SK-N-SH (cell line): ENCODE data around the gene MAPKAP1. TPM values are rescaled to one million over a fixed set of nuclear protein-coding genes. Genes with fewer than 3 reads are reported as not detected.

ENCODE experiments used
- CTCF ChIA-PET: fragments of 300-600, 350-600 bp; formaldehyde crosslinking; extraction: SDS; loops from one replicate; lab custom pipeline; 2021; lab: Yijun Ruan, JAX
- POLR2A ChIA-PET: fragments of 350-600 bp; sonication (Branson Sonifier 250); formaldehyde crosslinking; extraction: SDS; loops from one replicate; lab custom pipeline; 2020; ENCODE audit warnings: antibody characterized with exemption, inconsistent platforms; lab: Yijun Ruan, JAX
- DNase-seq: peaks from one replicate; pipeline ENCODE4 v3.0.0; 2012
- H2AFZ ChIP-seq: fragments of 200-600 bp; sonication (generic); 2 replicates; pipeline ENCODE4 v1.8.1; 2016; ENCODE audit warnings: antibody characterized with exemption, mild to moderate bottlenecking, low read depth
- H3F3A ChIP-seq: fragments of 200-600 bp; sonication (generic); replicated peaks from 2 replicates; pipeline ENCODE3; 2016; ENCODE audit warnings: antibody characterized with exemption, mild to moderate bottlenecking; ENCODE audit not compliant: insufficient read depth
- H3K27ac ChIP-seq, 2 experiments: fragments of 200-500 bp in 1 of 2; fragments of 200-600 bp in 1 of 2; sonication (Bioruptor generic) in 1 of 2; sonication (generic), shearing (Covaris generic) in 1 of 2; 2 replicates each; pipeline versions ENCODE4 v1.5.1 to v1.6.1; 2014 to 2016; ENCODE audit warnings: low read depth in 2 of 2, inconsistent platforms in 1 of 2, low read length in 1 of 2, mild to moderate bottlenecking in 1 of 2, mixed read lengths in 1 of 2
- H3K27me3 ChIP-seq: fragments of 200-600 bp; sonication (generic), shearing (Covaris generic); 2 replicates; pipeline ENCODE4 v1.6.1; 2016; ENCODE audit warnings: mixed run types; ENCODE audit not compliant: insufficient read depth
- H3K36me3 ChIP-seq, 2 experiments: fragments of 200-500 bp in 1 of 2; fragments of 200-600 bp in 1 of 2; sonication (Bioruptor generic) in 1 of 2; sonication (generic) in 1 of 2; replicated peaks in 1 of 2; 2 replicates each; pipeline versions ENCODE3 to v1.5.1; 2014 to 2016; ENCODE audit warnings: low read length in 1 of 2, mild to moderate bottlenecking in 1 of 2; ENCODE audit not compliant: insufficient read depth in 2 of 2, control insufficient read depth in 1 of 2
- H3K4me1 ChIP-seq, 2 experiments: fragments of 200-500 bp in 1 of 2; fragments of 200-600 bp in 1 of 2; sonication (Bioruptor generic) in 1 of 2; sonication (generic), shearing (Covaris generic) in 1 of 2; 2 replicates each; pipeline versions ENCODE4 v1.5.1 to v1.6.1; 2014 to 2016; ENCODE audit warnings: low read depth in 1 of 2, low read length in 1 of 2, mixed run types in 1 of 2; ENCODE audit not compliant: insufficient read depth in 2 of 2, control insufficient read depth in 1 of 2
- H3K4me2 ChIP-seq: fragments of 200-600 bp; sonication (generic), shearing (Covaris generic); 2 replicates; pipeline ENCODE4 v1.6.1; 2017; ENCODE audit warnings: mixed run types
- H3K4me3 ChIP-seq, 2 experiments: fragments of 200-500 bp in 1 of 2; fragments of 200-600 bp in 1 of 2; sonication (Bioruptor generic) in 1 of 2; sonication (generic), shearing (Covaris generic) in 1 of 2; 2 replicates each; pipeline versions ENCODE4 v1.5.1 to v1.8.1; 2014 to 2016; ENCODE audit warnings: low read depth in 2 of 2, inconsistent platforms in 1 of 2, low read length in 1 of 2, mild to moderate bottlenecking in 1 of 2, mixed read lengths in 1 of 2, moderate library complexity in 1 of 2
- H3K79me2 ChIP-seq: fragments of 200-600 bp; sonication (generic); 2 replicates; pipeline ENCODE4 v1.8.1; 2017; ENCODE audit warnings: mild to moderate bottlenecking; ENCODE audit not compliant: insufficient read depth
- H3K9ac ChIP-seq: fragments of 200-600 bp; sonication (generic); 2 replicates; pipeline ENCODE4 v1.6.1; 2017; ENCODE audit warnings: mixed run types
- H3K9me2 ChIP-seq: fragments of 200-600 bp; sonication (generic); 2 replicates; pipeline ENCODE4 v1.6.1; 2017; ENCODE audit warnings: mixed run types
- H3K9me3 ChIP-seq: fragments of 200-600 bp; sonication (generic); 2 replicates; pipeline ENCODE4 v1.6.1; 2017; ENCODE audit warnings: mixed run types, mild to moderate bottlenecking, moderate library complexity
- H4K20me1 ChIP-seq: fragments of 200-600 bp; sonication (generic); 2 replicates; pipeline ENCODE4 v1.6.1; 2017; ENCODE audit warnings: mild to moderate bottlenecking, mixed run types; ENCODE audit not compliant: insufficient read depth
- CHD2 ChIP-seq: fragments of 150-350 bp; IDR thresholded peaks from 2 replicates; pipeline ENCODE4 v1.6.1; 2018; ENCODE audit warnings: low read length; ENCODE audit not compliant: partially characterized antibody
- EP300 ChIP-seq, 2 experiments: IDR thresholded peaks; 2 replicates each; pipeline versions ENCODE4 v1.4.0 to v1.6.1; 2012; ENCODE audit warnings: borderline replicate concordance in 1 of 2, low read depth in 1 of 2, low read length in 1 of 2
- FOSL2 ChIP-seq: IDR thresholded peaks from 2 replicates; pipeline ENCODE4 v1.4.0; 2012; ENCODE audit warnings: low read depth, mild to moderate bottlenecking, moderate library complexity, borderline replicate concordance
- FOXM1 ChIP-seq: IDR thresholded peaks from 2 replicates; pipeline ENCODE4 v1.4.0; 2012; ENCODE audit warnings: low read depth, mild to moderate bottlenecking
- IRF3 ChIP-seq: fragments of 150-350 bp; IDR thresholded peaks from 2 replicates; pipeline ENCODE4 v1.6.1; 2016; ENCODE audit warnings: mild to moderate bottlenecking, low read depth, low read length
- MEF2A ChIP-seq: IDR thresholded peaks from 2 replicates; pipeline ENCODE4 v1.4.0; 2012; ENCODE audit warnings: low read depth, borderline replicate concordance
- MXI1 ChIP-seq: IDR thresholded peaks from 2 replicates; pipeline ENCODE4 v1.6.1; 2012; ENCODE audit warnings: mild to moderate bottlenecking, low read depth, low read length, improper control_type of control experiment
- PBX3 ChIP-seq: IDR thresholded peaks from 2 replicates; pipeline ENCODE4; 2012
- POLR2AphosphoS5 ChIP-seq: IDR thresholded peaks from 2 replicates; pipeline ENCODE4 v1.6.1; 2012; ENCODE audit warnings: low read depth, low read length
- RAD21 ChIP-seq: IDR thresholded peaks from 2 replicates; pipeline ENCODE4 v1.6.1; 2012; ENCODE audit warnings: mild to moderate bottlenecking, low read length
- RCOR1 ChIP-seq: fragments of 150-350 bp; IDR thresholded peaks from 2 replicates; pipeline ENCODE4 v1.6.1; 2017; ENCODE audit warnings: antibody characterized with exemption, low read length
- REST ChIP-seq: IDR thresholded peaks from 2 replicates; pipeline ENCODE4 v1.6.1; 2012; ENCODE audit warnings: mild to moderate bottlenecking, low read depth, low read length, moderate library complexity
- SMC3 ChIP-seq: IDR thresholded peaks from 2 replicates; pipeline ENCODE4 v1.6.1; 2012; ENCODE audit warnings: low read depth, low read length, improper control_type of control experiment
- TAF1 ChIP-seq: IDR thresholded peaks from 2 replicates; pipeline ENCODE4 v1.6.1; 2012; ENCODE audit warnings: low read depth, mild to moderate bottlenecking, low read length, moderate library complexity, borderline replicate concordance
- TEAD4 ChIP-seq: IDR thresholded peaks from 2 replicates; pipeline ENCODE4 v1.4.0; 2012; ENCODE audit warnings: mild to moderate bottlenecking, borderline replicate concordance; ENCODE audit not compliant: insufficient read depth
- USF1 ChIP-seq: IDR thresholded peaks from 2 replicates; pipeline ENCODE4 v1.4.0; 2012; ENCODE audit warnings: low read depth, borderline replicate concordance
- ZBTB33 ChIP-seq: IDR thresholded peaks from 2 replicates; pipeline ENCODE4 v1.4.0; 2012; ENCODE audit warnings: low read depth, borderline replicate concordance
- polyA plus RNA-seq, 3 experiments: library from polyadenylated mRNA; depleted of rRNA; stranded (reverse); fragments of >200 nt; gene quantifications; 2 replicates each; pipeline ENCODE4 v1.2.3, GENCODE V29; 2012

The MAPKAP1 gene
- polyA plus RNA-seq, 1 of the 3 experiments (the other 2 are of a cell fraction) = 117 TPM

- TF ChIP-seq IRF3 (no peak), SMC3 (no peak), TEAD4 (no peak), FOSL2 (no peak), EP300 (IDR thresholded peaks at IDR 0.05; ENCODE audit: borderline replicate concordance in 1 of 2, low read depth in 1 of 2, low read length in 1 of 2) (no peak)
These were observed 209.1 kb downstream of the MAPKAP1 start (continued) for GRCh38 chr9:125497906-125498305.

GRCh38 chr9:125497478-125497877 is 209.5 kb downstream of the MAPKAP1 start:
- no peak overlapping the region for H3K27ac ChIP-seq
- peaks cover 8% of the 10 kb centered on the region; the same call in 1 of the 2 replicates for H3K9me3 ChIP-seq
- H3F3A ChIP-seq = no peaks in the 10 kb centered on the region
- no peaks in the 10 kb centered on the region for H3K9me2 ChIP-seq
- H3K9ac ChIP-seq = no peak overlapping the region
- H3K4me2 ChIP-seq = no peak overlapping the region
- no peaks in the 10 kb centered on the region for H3K79me2 ChIP-seq
- no peak for TF ChIP-seq SMC3
- TF ChIP-seq PBX3 = no peak
- TF ChIP-seq TEAD4 = no peak
- TF ChIP-seq RAD21 = no peak
- TF ChIP-seq FOXM1 = no peak
- no peak for TF ChIP-seq MXI1
- TF ChIP-seq ZBTB33 = no peak
- no peak for TF ChIP-seq IRF3
- no peak for TF ChIP-seq CHD2
- TF ChIP-seq TAF1 = no peak
- no peak for TF ChIP-seq POLR2AphosphoS5
- TF ChIP-seq RCOR1 = no peak
- no peak for TF ChIP-seq MEF2A
- TF ChIP-seq REST = no peak
- no peak for TF ChIP-seq USF1
- TF ChIP-seq, all 33 proteins: peak for 0
- Histone ChIP-seq H3K27me3 (no peaks in the 10 kb centered on the region), H3K36me3 (peaks cover 0 to 26% of the 10 kb centered on the region in 2 experiments), H2AFZ (no peak overlapping the region), H3K4me3 (no peak overlapping the region), H4K20me1 (no peaks in the 10 kb centered on the region), H3K4me1 (peaks cover 0 to 18% of the 10 kb centered on the region in 2 experiments; a peak in 2 of 4 replicates)
- POLR2A ChIA-PET = no interaction called here
- no peak for DNase-seq
- CTCF ChIA-PET = interaction anchor here (0.9 to 2.1 kb wide), 2 partner anchors 9 to 644 kb away, joined by 3 to 6 read pairs; partner anchors contain the start of gene WDR38
